GM18519 (cell line): Measurements from ENCODE around the gene PPARA.
"Not testable (repeated sequence)": the region's sequence is repeated elsewhere in the genome, so short reads cannot be mapped to it uniquely, and the experiment has no call there.

Source experiments
- ATAC-seq: cut with Tn5 transposase; IDR thresholded peaks from one replicate; pipeline ENCODE4 v1.9.1; 2021; ENCODE audit warnings: mild to moderate bottlenecking, moderate library complexity; ENCODE audit not compliant: unreplicated experiment, low FRiP score

The PPARA gene

GRCh38 chr22:46239261-46240048 lies 89.1 kb downstream of the PPARA start:
- ATAC-seq = no peak

DNA sequence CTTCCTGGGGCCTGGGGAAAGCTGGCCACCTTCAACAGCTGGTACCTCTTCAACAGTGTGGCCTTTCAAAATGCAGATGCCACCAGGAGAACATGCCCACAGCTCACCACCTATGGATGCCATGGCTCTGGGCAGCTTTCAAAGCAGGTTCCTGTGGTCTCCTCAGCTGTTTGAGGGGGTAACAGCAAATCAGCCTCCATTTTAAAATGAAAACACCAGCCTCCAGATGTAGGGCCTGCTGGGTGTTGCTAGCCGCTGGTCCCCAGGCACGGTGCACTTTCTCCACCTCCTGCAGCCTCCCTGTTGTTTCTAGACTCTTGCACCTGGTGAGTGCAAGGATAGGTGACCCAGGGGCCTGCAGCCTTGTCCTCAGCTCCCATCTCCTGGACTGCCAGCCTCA lies 89.7 kb downstream of the PPARA start:
- ATAC-seq = no peak

GRCh38 chr22:46240506-46240905 lies 90.2 kb downstream of the PPARA start:
- no peak for ATAC-seq

- no peak for ATAC-seq
Observed at GRCh38 chr22:46240907-46241306, 90.6 kb downstream of the PPARA start.

DNA sequence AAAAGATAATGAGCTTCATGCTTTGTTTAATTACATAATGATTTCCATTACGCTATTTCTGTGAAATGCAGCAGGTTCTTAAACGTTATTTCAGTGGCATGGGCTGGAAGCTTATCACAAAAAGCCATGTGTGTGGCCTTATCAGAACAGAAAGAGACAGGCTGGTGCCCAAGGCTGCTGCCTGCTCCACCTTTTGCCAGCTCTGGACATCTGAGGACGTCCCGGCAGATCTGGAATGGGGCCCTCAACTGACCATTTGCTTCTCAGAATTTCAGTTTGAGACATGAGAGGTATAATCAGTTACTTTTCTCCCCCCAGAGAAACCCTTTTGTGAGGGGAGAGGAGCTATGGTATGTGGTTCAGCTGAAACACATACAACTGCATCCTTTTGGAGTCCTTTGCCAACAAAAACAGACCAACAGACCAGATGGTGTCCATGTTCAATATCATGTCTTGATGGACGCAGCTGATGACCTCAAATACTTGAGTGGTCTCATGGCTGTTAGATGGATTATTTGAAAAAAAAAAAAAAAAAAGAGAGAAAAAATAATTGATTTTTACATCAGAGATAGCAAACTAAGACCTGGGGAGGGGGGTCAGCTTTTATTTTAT lies 91.2 kb downstream of the PPARA start:
- no peak for ATAC-seq

GRCh38 chr22:46242076-46242475 lies 91.8 kb downstream of the PPARA start:
- ATAC-seq = no peak

DNA sequence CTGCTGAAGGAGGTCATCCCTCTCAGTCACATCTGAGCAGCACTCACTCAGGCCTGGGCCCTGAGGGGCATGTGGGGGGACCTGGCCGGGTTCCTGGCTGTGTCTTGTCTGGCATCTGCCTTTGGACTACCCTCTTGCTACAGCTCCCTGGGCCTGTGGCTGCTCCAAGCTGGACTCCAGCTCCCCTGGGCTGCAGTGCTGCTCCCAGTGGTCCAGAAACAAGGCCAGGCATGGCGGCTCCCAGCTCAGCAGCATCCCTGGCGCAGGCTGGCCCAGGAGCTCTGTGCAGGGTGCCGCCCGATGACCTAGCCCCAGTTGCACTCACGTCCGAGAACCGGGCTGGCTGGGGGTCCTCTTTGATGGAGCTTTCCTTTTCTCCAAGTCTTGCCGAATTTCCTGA lies 94.4 kb downstream of the PPARA start:
- no peak for ATAC-seq

DNA sequence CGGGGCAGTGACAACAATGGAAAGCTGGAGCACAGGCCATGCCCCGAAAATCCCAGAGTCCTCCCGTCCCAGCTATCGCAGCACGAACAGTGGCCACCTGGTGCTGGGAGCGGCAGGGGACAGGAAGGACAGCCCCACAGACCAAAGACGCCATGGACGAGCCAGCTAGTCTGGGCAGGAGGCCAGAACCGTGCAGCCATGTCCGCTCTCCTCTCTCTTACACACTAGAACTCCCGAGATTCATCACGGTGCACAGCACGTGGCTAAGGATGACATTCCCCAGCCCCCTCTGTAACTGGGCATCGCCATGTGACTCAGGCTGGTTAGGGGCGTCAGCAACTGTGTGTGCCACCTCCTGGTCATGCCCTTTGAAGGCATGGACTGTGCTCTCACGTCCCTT lies 95.2 kb downstream of the PPARA start:
- no peak for ATAC-seq

DNA sequence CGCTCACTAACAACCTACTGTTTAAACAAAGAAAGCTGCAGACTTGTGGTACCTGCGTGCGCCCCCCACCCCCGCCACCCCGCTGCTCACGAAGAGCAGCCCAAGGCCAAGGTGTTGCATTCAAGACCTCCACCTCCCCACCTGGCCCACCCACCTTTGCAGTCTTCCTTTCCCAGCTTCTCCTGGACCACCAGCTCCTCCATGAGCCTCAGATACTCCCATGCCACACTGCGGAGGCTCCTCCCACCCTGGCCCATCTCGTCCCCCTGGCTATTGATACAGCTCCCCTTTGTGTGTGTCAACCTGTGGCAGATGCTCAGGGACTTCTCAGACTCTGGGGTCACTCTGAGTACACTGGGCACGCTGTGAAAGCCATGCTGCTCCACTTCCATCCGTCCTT lies 95.9 kb downstream of the PPARA start:
- no peak for ATAC-seq

DNA sequence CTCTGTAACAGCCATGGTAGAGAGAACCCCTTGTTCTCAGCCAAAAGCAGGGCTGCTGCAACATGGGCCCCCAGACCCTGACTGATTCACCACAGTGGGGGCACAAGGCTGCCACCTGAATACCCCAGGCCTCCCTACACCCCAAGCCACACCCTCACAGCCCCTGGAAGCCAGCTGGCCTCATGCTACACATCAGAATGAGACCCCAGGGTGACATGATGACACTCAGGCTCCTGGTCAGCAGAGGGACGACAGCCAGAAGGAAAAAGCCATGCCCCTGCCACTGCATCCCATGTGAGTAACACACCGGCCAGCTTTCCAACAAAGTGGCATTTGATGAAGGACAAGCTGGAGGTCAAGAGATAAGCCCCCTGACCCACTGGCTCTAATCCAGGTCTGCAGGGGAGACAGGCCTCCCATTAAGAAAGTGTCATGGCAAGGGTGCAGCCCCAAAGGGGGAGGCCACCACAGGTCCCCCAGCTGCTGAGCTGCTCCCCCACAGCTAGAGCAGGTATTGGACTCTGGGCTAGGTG lies 97.2 kb downstream of the PPARA start:
- ATAC-seq = no peak

DNA sequence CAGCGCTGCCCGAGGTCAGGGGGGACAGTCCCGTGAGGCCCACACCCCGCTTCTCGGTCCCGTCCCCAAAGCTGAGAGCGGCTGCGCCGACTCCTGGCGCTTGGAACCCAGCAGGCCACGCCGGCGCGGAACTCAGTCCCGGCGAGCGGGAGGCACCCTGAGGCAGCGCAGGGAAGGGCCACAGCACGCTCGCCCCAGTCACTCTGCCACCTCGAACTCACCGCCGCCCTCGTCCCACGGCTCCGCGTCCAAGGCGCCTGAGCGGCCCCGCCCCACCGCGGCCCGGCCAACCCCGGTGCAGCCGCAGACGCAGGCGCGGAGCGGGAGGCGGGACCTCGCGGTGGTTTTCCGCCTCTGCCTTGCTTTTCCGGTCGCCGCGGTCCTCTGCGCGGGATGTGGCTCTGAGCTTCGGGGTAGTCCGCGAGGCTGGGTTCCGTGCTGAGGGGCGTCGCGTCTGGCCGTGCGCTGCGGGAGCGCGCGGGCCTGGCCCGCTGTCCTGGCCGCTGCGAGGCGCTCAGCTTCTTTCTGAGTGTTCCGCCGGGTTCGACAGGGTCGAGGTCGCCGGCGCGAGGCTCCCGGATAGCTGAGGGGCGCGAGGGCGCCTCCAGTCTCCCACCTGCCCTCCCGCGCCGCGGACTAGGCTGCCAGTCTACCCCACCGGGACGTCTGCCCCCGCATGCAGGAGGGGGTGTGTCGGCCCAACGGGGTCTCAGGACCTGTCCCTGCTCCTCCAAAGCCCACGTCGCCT lies 99.9 kb downstream of the PPARA start, which contains the start of gene CDPF1:
Gene CDPF1, minus strand, starts transcription at position 259 of the 748 bp plus-strand sequence. CDS start 2,009 bp downstream, outside the sequence.
- peak; percentile 48 for ATAC-seq

DNA sequence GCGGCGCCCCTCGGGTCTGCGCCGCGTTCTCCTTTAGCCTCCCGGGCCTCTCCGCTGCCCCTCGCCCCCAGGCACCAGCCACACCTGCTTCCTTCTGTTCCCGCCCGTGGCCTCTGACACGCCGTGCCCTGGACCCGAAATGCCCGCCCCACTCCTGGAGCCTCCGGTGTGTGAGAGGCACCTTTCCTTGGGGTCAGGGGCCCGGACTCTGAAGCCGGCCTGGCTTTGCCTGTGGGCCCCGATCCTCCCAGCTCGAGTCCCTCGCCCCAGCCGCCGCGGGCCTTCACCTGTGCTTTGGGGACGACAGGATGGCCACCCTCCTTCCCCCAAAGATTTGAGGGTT lies 100.4 kb downstream of the PPARA start:
- ATAC-seq = no peak

DNA sequence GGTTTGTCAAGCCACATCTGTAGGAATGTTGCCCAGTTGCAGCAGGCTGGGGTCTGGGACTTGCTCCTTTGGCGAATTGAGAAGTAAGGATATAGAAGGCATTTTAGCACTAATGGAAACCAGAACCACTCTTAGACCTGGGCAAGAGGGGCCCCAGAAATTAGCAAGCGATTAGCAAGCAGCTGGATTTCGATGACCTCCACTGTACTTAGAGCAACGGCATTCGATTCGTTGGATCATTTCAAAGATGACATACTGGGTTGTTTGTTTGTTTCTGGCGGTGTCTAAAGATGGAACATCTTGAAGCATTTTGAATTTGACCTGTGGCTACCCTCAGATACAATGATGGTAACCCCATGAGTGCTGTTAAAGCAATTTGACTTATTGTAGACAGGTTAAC lies 100.9 kb downstream of the PPARA start:
- ATAC-seq = no peak

GRCh38 chr22:46251816-46252380 lies 101.6 kb downstream of the PPARA start:
- ATAC-seq = no peak

DNA sequence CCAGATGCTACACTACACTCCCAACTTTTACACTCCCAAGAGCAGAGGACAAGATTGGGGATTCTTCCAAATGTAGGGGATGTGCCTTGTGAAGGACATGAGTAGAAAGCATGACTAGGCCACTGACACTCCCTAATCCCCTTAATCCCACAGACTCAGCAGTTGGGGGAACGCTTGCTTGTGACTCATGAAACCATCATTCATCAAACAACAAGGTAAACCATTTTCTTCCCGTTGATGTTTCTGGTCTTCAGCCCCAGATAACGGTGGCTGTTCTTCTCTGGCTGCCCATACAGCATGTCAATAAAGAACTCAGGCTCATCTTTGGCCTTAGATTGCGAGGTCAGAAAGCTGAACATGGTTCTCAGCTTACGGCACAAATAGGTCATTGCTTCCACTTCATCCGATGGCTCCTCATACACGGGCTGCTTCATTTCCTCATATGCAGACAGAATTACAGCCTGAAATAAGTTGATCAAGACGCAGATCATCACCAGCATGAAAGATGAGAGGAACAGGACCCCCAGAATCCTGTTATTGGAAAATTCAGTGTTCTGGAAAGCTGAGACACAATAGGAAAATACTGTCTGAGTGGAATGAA lies 106.1 kb downstream of the PPARA start:
- no peak for ATAC-seq

DNA sequence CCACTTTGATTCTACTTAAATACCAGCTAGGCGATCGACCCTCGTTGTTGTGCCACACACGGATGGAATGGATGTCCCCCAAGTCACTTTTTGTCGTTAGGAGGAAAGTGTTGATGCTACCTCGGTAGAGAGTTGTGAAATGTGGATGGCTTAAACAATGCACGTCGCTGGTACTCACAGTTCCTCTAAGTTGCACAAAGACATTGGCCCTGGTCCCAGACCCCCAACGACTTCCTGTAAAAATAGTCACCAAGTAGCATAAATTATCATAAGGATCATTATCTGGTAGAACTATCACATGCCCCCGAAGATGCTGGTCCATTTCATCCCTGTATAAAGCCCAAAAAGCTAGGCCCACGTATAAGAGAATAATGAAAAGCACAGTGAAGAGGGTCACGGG lies 109.0 kb downstream of the PPARA start:
- ATAC-seq = no peak

GRCh38 chr22:46260038-46260437 lies 109.7 kb downstream of the PPARA start:
- no peak for ATAC-seq

GRCh38 chr22:46262449-46263215 lies 112.3 kb downstream of the PPARA start:
- ATAC-seq = no peak

DNA sequence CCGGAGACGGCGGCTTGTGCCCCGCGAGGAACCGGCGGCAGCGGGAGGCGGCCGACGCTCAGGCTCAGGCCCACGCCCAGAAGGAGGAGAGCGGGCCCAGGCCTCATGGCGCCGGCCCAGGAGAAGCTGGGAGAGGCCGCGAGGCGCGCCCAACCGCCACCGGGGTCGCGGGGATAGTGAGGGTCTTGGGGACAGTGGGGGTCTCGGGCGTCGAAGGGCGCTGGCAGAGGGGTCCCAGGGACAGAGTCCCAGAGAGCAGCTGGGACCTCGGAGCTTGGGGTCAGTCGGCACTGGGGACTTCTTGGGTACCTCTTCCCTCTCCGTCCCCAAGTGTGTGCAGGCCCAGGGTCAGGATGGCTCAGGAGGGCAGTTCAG lies 112.9 kb downstream of the PPARA start, which contains the start of gene PKDREJ:
Gene PKDREJ, minus strand, starts transcription at position 128 of the 375 bp plus-strand sequence. Its CDS starts 21 bp downstream, at position 107.
- ATAC-seq = no peak

GRCh38 chr22:46264520-46264919 lies 114.2 kb downstream of the PPARA start:
- ATAC-seq = not testable (repeated sequence)
